Ecto neural progenitor cell (in vitro differentiated cells): ENCODE data around the gene STX1A.
A peak's percentile ranks its signal among the peaks of the same experiment; 100 is the strongest.
"Not testable (repeated sequence)": the region's sequence is repeated elsewhere in the genome, so short reads cannot be mapped to it uniquely, and the experiment has no call there.

Experiments used
- DNase-seq: peaks from one replicate; pipeline ENCODE4 v3.0.0-alpha.2; 2018; ENCODE audit warnings: low spot score

STX1A gene

GRCh38 chr7:73735528-73735905 lies 16.0 kb upstream of the STX1A start:
- DNase-seq: no peak

- DNase-seq: peak; percentile 89
Observed at GRCh38 chr7:73734619-73735527, 15.4 kb upstream of the STX1A start.

DNA sequence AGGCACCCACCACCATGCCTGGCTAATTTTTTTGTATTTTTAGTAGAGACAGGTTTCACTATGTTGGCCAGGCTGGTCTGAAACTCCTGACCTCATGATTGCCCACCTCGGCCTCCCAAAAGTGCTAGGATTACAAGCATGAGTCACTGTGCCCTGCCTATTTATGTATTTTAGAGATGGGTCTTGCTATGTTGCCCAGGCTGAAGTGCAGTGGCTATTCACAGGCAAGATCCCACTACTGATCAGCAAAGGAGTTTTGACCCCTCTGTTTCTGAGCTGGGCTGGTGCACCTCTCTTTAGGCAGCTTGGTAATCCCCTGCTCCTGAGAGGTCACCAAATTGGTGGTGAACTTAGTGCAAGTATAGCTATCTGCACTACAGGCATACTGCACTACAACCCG lies 12.9 kb upstream of the STX1A start:
- DNase-seq: no peak

DNA sequence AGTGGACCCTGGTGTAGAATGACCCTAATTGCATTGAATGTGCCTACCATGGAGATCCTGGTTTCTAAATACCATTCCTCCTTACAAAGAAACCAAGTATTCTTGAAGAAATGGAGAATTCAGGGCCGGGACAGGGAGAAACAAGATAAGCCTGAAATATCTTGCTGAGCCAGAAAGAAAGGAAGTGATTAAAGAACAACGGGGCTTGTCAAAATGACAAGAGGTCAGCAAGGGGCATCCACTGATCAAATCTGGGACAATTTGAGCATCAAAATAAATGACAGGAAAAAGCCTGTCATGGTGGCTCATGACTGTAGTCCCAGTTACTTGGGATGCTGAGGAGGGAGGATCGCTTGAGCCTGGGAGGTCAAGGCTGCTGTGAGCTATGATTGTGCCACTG lies 11.0 kb upstream of the STX1A start:
- no peak for DNase-seq

DNA sequence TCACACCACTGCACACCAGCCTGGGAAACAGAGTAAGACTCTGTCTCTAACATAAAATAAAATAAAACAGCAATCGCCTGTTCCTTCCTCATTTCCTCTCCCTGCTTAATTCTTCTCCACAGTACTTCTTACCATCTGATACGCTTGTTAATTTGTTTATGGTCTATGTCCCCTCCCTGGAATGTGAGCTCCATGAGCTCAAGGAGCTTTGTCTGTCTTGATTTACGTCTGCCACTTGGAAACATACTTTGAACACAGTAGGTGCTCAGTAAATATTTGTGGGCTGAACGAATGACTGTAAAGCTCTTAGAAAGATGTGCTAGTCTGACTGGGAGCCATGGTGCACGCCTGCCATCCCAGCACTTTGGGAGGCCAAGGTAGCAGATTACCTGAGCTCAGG lies 9.1 kb upstream of the STX1A start:
- DNase-seq: no peak

DNA sequence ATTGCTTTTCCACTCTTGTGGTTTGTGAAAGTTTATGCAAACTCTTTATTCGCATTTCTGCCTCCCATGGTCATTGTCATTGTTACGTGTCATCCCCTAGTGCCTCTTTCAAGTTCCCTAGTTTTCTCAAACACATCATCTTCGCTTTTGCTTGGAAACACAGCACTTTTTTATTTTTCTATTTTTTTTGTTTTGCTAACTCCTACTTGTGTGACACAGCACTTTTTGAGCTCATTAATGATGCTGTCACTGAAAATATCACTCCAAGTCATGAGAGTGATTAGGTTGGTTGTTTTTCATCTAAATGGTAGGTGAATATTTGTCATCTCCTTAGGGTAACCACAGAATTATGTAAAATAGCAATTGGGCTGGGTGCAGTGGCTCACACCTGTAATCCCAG lies 8.5 kb upstream of the STX1A start:
- no peak for DNase-seq

- no peak for DNase-seq
Observed at GRCh38 chr7:73726083-73726466, 6.6 kb upstream of the STX1A start.

DNA sequence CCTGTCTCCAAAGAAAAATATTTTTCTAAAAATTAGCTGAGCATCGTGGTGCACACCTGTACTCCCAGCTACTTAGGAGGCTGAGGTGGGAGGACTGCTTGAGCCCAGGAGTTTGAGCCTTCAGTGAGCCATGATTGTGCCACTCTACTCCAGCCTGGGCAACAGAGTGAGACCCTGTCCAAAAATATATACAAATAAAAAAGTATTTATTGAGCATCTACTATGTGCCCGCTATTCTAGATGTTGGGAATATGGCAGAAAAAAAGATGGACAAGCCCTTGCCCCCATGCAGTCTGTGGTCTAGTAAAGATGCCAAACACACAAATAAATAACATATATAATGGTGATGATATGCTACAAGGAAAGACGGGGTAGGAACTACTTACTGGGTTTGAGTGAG lies 4.3 kb upstream of the STX1A start:
- DNase-seq: no peak

- DNase-seq: no peak
Observed at GRCh38 chr7:73722785-73723184, 3.3 kb upstream of the STX1A start.

GRCh38 chr7:73722182-73722581 lies 2.7 kb upstream of the STX1A start:
- DNase-seq: not testable (repeated sequence)

GRCh38 chr7:73721377-73721817 lies 1.9 kb upstream of the STX1A start:
- no peak for DNase-seq

DNA sequence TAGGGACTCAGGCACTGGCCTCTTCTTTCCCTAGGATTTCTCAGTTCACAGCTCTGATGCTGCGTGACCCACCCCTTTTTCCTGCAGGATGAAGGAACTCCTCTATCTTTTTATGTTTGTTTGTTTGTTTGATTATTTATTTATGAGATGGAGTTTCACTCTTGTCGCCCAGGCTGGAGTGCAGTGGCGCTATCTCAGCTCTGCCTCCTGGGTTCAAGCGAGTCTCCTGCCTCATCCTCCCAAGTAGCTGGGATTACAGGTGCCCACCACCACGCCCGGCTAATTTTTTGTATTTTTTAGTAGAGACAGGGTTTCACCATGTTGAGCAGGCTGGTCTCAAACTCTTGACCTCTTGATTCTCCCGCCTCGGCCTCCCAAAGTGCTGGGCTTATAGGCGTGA lies 974 bp upstream of the STX1A start:
- DNase-seq: not testable (repeated sequence)

DNA sequence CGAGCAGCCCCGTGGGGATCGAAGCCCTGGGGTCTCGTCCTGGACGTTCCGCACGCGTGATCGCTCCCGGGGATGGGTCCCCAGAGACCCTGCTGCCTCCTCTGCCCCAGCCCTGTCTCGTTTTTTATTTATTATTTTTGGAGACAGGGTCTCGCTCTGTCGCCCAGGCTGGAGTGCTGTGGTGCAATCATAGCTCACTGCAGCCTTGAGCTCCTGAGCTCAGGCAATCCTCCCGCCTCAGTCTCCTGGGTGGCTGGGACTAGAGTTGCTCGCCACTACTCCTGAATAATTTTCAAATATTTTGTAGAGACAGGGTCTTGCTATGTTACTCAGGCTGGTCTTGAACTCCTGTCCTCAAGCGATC lies 319 bp upstream of the STX1A start:
- DNase-seq: no peak

DNA sequence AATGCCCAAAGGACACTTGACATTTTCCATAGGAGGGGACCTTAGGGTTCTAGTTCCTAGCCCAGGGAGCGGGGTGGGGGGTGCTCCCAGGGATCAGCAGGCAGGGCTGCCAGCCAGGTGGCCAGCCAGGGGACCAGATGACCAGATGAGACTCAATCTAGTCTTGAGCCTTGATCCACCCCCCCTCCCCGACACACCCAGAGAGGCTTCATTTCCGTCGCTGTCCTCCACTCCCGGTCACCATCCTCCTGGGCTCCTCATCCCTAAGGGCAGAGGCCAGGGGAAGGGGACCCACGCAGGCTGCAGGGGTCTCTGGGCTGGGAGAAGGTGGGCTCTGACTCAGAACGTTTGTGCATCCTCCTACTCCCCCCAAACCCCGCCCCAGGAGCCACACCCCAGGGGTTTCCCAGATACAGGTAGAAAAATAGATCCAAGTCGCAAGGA lies 1.0 kb downstream of the STX1A start:
- no peak for DNase-seq

DNA sequence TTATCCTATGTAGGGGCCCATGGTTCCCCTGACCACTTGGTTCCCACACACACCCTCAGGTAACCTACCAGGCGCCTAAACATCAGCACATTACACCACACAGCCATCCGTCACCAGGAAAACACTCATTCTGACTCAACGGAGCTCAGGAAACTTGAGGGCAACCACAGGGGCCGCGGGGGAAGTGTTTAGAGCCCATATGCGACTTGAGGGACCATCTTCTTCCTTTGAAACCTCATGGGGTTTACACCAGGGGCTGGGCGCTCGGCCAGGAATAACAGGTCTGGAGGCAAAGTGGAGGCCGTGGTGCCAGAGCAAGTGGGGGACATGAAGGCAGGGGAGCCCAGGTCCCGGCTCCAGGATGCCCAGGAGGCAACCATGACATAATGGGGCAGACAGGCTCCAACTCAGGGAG lies 1.5 kb downstream of the STX1A start:
- no peak for DNase-seq

- DNase-seq: no peak
Observed at GRCh38 chr7:73717025-73717807, 2.3 kb downstream of the STX1A start.

DNA sequence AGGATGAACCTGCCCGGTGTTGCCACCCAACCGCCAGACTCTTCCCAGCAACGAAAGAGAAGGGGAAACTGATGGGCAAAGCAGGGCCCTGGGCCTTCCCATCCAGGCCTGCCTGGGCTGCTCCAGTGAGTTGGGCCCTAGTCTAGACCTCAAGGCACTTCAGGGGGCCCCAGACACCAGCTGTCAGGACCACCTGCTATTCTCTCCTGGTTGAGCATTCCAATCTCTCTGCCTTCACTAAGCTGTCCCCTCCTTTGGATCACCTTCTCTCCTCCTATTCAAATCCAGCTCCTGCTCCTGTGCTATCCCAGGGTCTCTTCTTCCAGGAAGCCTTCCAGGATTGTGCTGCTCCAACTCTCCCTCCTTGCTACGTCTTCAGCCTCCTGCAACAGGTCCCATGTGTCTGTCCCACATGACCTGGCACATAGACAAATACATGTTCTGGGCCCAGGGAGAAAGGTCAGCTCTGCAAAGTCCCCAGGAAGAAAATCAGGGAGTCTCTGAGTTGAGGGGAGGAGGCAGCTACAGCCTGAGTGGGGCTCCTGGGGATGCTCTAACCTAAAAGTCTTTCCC lies 3.1 kb downstream of the STX1A start:
- DNase-seq: no peak

DNA sequence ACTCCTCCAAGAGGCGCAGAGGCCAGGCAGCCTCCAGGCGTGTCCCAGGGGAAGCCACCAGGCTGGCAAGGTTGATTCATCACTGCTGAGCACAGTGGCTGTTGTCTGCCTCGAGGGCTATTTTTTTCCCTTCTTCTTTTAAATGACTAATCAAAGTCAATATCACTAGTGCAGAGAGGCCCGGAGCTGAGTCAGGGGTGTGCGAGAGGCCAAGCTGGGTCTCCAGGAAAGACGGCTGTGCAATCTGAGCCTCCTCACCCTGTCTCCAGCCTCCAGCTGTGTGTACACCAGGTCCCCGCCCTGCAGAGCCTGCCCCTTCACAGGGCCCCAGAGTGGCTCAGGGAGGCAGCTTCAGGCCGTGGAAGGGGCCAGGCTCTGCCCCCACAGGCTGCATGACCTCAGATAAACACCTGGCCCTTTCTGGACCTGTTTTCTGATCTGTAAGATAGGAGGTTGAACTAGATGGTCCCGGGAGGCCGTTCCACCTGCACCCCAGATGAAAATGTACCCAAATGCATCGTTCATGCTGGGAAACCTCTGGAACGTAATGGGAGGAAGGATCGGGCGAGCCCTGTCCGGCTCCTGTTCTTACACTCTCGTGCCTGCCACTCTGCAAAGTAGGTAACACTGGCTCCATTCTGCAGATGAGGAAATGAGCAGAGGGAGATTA lies 3.7 kb downstream of the STX1A start:
- DNase-seq: no peak

GRCh38 chr7:73713319-73713718 lies 6.2 kb downstream of the STX1A start:
- not testable (repeated sequence) for DNase-seq

GRCh38 chr7:73712773-73713172 lies 6.7 kb downstream of the STX1A start:
- no peak for DNase-seq

GRCh38 chr7:73708961-73709549 lies 10.4 kb downstream of the STX1A start:
- no peak for DNase-seq

DNA sequence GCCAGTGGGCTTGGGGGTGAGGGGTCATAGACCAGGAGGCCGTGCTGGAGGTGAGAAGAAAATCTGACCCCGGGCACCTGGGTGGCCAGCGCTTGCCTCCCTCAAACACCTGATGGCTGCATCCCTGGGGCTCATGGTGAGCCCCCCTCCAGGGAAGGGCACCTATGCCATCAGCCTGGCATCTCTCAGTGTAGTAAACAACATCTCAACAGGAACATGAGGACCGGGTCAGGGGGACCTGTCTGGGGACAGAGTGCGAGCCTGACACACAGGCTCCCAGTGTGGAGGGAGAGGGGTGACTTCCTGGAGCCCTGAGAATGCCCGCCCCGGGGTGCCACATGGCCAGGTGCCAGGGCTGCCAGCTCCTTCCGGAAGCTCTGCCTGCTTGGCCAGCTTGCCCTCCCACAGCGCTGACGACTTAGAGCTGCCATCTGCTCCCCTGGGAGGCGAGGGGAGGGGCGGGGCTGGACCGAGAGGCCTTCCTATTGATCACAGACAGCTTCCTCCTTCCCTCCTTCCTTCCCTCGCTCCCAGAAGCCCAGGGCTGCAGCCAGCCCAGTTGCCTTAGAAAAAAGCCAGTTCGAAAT lies 12.3 kb downstream of the STX1A start:
- DNase-seq: peak; percentile 49
